GM23248 (cell line): ENCODE measurements around the gene GTF3C5.

ENCODE experiments used
- EZH2 ChIP-seq: fragments of 200-600 bp; sonication (generic); IDR thresholded peaks from 2 replicates; pipeline ENCODE4 v1.6.1; 2018; ENCODE audit warnings: antibody characterized with exemption, mild to moderate bottlenecking; ENCODE audit not compliant: insufficient read depth, poor library complexity, severe bottlenecking
- EZH2phosphoT487 ChIP-seq: fragments of 200-600 bp; sonication (generic); IDR thresholded peaks from 2 replicates; pipeline ENCODE4 v1.6.1; 2018; ENCODE audit warnings: antibody characterized with exemption, moderate library complexity, mild to moderate bottlenecking, low read depth; ENCODE audit not compliant: insufficient read depth

GRCh38 chr9:133055788-133056420 is 25.1 kb downstream of the GTF3C5 start:
- TF ChIP-seq EZH2 (no peak), EZH2phosphoT487 (no peak)
